GM23338 (cell line): ENCODE measurements around the gene IGFL4. TPM values are rescaled to one million over a fixed set of nuclear protein-coding genes. Genes with fewer than 3 reads are reported as not detected.

ENCODE experiments used
- ATAC-seq: fragments of 200-7000 bp; cut with Tn5 transposase; 3 replicates; pipeline ENCODE4 v1.9.1; 2020
- DNase-seq: peaks from one replicate; pipeline ENCODE4 v3.0.0-alpha.2; 2015; ENCODE audit warnings: low spot score
- H2AFZ ChIP-seq: fragments of 200-600 bp; sonication (generic); 2 replicates; pipeline ENCODE4 v1.8.0; 2016; ENCODE audit warnings: antibody characterized with exemption, mild to moderate bottlenecking, moderate library complexity
- H3F3A ChIP-seq: fragments of 200-600 bp; sonication (generic); replicated peaks from 2 replicates; pipeline ENCODE4 v1.8.0; 2017; ENCODE audit warnings: antibody characterized with exemption, mixed run types, low read depth
- H3K27ac ChIP-seq: fragments of 200-600 bp; sonication (generic); 2 replicates; pipeline ENCODE4 v1.6.1; 2016; ENCODE audit warnings: low read depth
- H3K27me3 ChIP-seq: fragments of 200-600 bp; sonication (generic); 2 replicates; pipeline ENCODE4 v1.8.0; 2016; ENCODE audit warnings: mild to moderate bottlenecking, mixed run types, moderate library complexity; ENCODE audit not compliant: insufficient read depth
- H3K36me3 ChIP-seq: fragments of 200-600 bp; sonication (generic); 2 replicates; pipeline ENCODE4 v1.8.0; 2016; ENCODE audit warnings: mild to moderate bottlenecking; ENCODE audit not compliant: insufficient read depth
- H3K4me1 ChIP-seq: fragments of 200-600 bp; sonication (generic); 2 replicates; pipeline ENCODE4 v1.8.0; 2016; ENCODE audit warnings: mild to moderate bottlenecking, moderate library complexity; ENCODE audit not compliant: insufficient read depth
- H3K4me2 ChIP-seq: fragments of 200-600 bp; sonication (generic); 2 replicates; pipeline ENCODE4 v1.7.1; 2017; ENCODE audit warnings: mixed run types
- H3K4me3 ChIP-seq: fragments of 200-600 bp; sonication (generic); 2 replicates; pipeline ENCODE4 v1.6.1; 2016; ENCODE audit warnings: mixed run types
- H3K79me2 ChIP-seq: fragments of 200-600 bp; sonication (generic); replicated peaks from 2 replicates; pipeline ENCODE4 v1.8.0; 2017; ENCODE audit warnings: mild to moderate bottlenecking; ENCODE audit not compliant: insufficient read depth
- H3K9me2 ChIP-seq: fragments of 200-600 bp; sonication (generic); 2 replicates; pipeline ENCODE4 v1.8.0; 2017; ENCODE audit not compliant: insufficient read depth
- H4K20me1 ChIP-seq: fragments of 200-600 bp; sonication (generic); replicated peaks from 2 replicates; pipeline ENCODE4 v1.8.0; 2017; ENCODE audit warnings: mild to moderate bottlenecking; ENCODE audit not compliant: insufficient read depth
- H3K27ac Mint-ChIP-seq: 2 replicates; pipeline ENCODE4 v1.8.0; 2020; ENCODE audit warnings: inconsistent platforms, mild to moderate bottlenecking, moderate library complexity, mixed read lengths
- H3K27me3 Mint-ChIP-seq: 3 replicates; pipeline ENCODE4 v1.8.0; 2022; ENCODE audit warnings: low read depth, mild to moderate bottlenecking, moderate library complexity, mixed read lengths, inconsistent platforms; ENCODE audit not compliant: insufficient read depth, poor library complexity
- H3K36me3 Mint-ChIP-seq: 3 replicates; pipeline ENCODE4 v1.8.0; 2021; ENCODE audit warnings: low read depth, mild to moderate bottlenecking, inconsistent platforms, moderate library complexity, mixed read lengths
- H3K4me1 Mint-ChIP-seq: 3 replicates; pipeline ENCODE4 v1.8.0; 2020; ENCODE audit warnings: mild to moderate bottlenecking, inconsistent platforms, mixed read lengths
- H3K4me3 Mint-ChIP-seq: 3 replicates; pipeline ENCODE4 v1.8.0; 2021; ENCODE audit warnings: moderate library complexity, mild to moderate bottlenecking, inconsistent platforms, mixed read lengths
- H3K9me3 Mint-ChIP-seq: 3 replicates; pipeline ENCODE4 v1.8.0; 2020; ENCODE audit warnings: moderate library complexity, mild to moderate bottlenecking, inconsistent platforms, mixed read lengths
- CREB1 ChIP-seq: fragments of 250-450 bp; sonication (Bioruptor Pico); IDR thresholded peaks from 2 replicates; pipeline ENCODE4 v1.5.0; 2020; ENCODE audit warnings: low read depth, mild to moderate bottlenecking, moderate library complexity
- CTCF ChIP-seq, 2 experiments: fragments of 200-600 bp in 1 of 2; sonication (generic) in 1 of 2; conservative IDR thresholded peaks; 2 replicates each; pipeline versions ENCODE4 v1.5.1 to v1.6.1; 2016 to 2017; ENCODE audit warnings: antibody characterized with exemption in 2 of 2, low read depth in 2 of 2, mild to moderate bottlenecking in 2 of 2, moderate library complexity in 1 of 2
- ETS1 ChIP-seq: IDR thresholded peaks from 2 replicates; pipeline ENCODE4 v1.6.1; 2016; ENCODE audit warnings: antibody characterized with exemption
- EZH2 ChIP-seq: fragments of 200-600 bp; sonication (generic); IDR thresholded peaks from one replicate; pipeline ENCODE4 v1.8.0; 2017; ENCODE audit warnings: antibody characterized with exemption, mild to moderate bottlenecking, low read depth; ENCODE audit not compliant: unreplicated experiment
- EZH2phosphoT487 ChIP-seq: fragments of 200-600 bp; sonication (generic); IDR thresholded peaks from one replicate; pipeline ENCODE4 v1.8.1; 2018; ENCODE audit warnings: antibody characterized with exemption; ENCODE audit not compliant: unreplicated experiment
- JUNB ChIP-seq: IDR thresholded peaks from one replicate; pipeline ENCODE4 v1.6.1; 2016; ENCODE audit warnings: antibody characterized with exemption; ENCODE audit not compliant: unreplicated experiment
- NANOG ChIP-seq: IDR thresholded peaks from 2 replicates; pipeline ENCODE4 v1.6.1; 2016; ENCODE audit warnings: antibody characterized with exemption, borderline replicate concordance
- POLR2AphosphoS5 ChIP-seq: IDR thresholded peaks from 2 replicates; pipeline ENCODE4 v1.6.1; 2016; ENCODE audit warnings: antibody characterized with exemption, low read depth
- REST ChIP-seq: IDR thresholded peaks from one replicate; pipeline ENCODE4 v1.6.1; 2018; ENCODE audit warnings: antibody characterized with exemption; ENCODE audit not compliant: unreplicated experiment
- STAT1 ChIP-seq: IDR thresholded peaks from one replicate; pipeline ENCODE4 v1.6.1; 2016; ENCODE audit warnings: antibody characterized with exemption; ENCODE audit not compliant: unreplicated experiment
- ZNF114 ChIP-seq: fragments of 250-450 bp; sonication (Bioruptor Pico); IDR thresholded peaks from 2 replicates; pipeline ENCODE4 v1.5.0; 2020; ENCODE audit warnings: mild to moderate bottlenecking, moderate library complexity
- ZNF331 ChIP-seq: fragments of 250-450 bp; sonication (Bioruptor Pico); IDR thresholded peaks from 2 replicates; pipeline ENCODE4 v1.5.0; 2020; ENCODE audit warnings: low read depth, mild to moderate bottlenecking, moderate library complexity
- ZNF462 ChIP-seq: fragments of 250-450 bp; sonication (Bioruptor Pico); IDR thresholded peaks from 2 replicates; pipeline ENCODE4 v1.5.0; 2020; ENCODE audit warnings: mild to moderate bottlenecking, moderate library complexity
- polyA plus RNA-seq: library from polyadenylated mRNA; unstranded; fragments of >200 nt; fragmentation: Nextera tagmentation; extraction: Ambion mirVana; gene quantifications from 2 replicates; pipeline ENCODE4 v1.2.1, GENCODE V29; 2016
- total RNA-seq: library from RNA; depleted of rRNA; stranded (reverse); fragments of >200 nt; shearing (Covaris generic); gene quantifications from 2 replicates; pipeline ENCODE4 v1.2.3, GENCODE V29; 2014

Gene IGFL4
- total and polyA plus RNA-seq, 2 experiments from 2014 or later: 0.06 to 0.87 TPM

- Histone ChIP-seq H3K79me2 (no peaks in the 10 kb centered on the region), H3K9me2 (no peaks in the 10 kb centered on the region), H3K27me3 (no peaks in the 10 kb centered on the region), H2AFZ (no peak overlapping the region), H3K4me1 (peaks cover 10% of the 10 kb centered on the region), H3K4me3 (no peak overlapping the region), H3K4me2 (no peak overlapping the region), H3F3A (no peaks in the 10 kb centered on the region), H4K20me1 (no peaks in the 10 kb centered on the region; the same call in 1 of the 2 replicates), H3K36me3 (no peaks in the 10 kb centered on the region), H3K27ac (no peak overlapping the region)
- H3K4me1 Mint-ChIP-seq: peaks cover 21% of the 10 kb centered on the region
- TF ChIP-seq ZNF462 (CRISPR knock-in tag) (no peak), CREB1 (CRISPR knock-in tag) (no peak), STAT1 (no peak), EZH2 (no peak), NANOG (no peak), ETS1 (no peak), CTCF (conservative IDR thresholded peaks at IDR 0.05; ENCODE audit: low read depth in 2 of 2) (no peak), POLR2AphosphoS5 (no peak), REST (no peak), ZNF331 (CRISPR knock-in tag) (no peak), ZNF114 (CRISPR knock-in tag) (no peak), JUNB (no peak), EZH2phosphoT487 (no peak)
- ATAC-seq (no peak), DNase-seq (no peak)
- H3K27me3 Mint-ChIP-seq: peaks cover 10% of the 10 kb centered on the region
- H3K36me3 Mint-ChIP-seq: peaks cover 9% of the 10 kb centered on the region; the same call in 2 of the 3 replicates
- H3K9me3 Mint-ChIP-seq: peaks cover 6% of the 10 kb centered on the region; the same call in 2 of the 3 replicates
- no peak overlapping the region for H3K27ac Mint-ChIP-seq
- H3K4me3 Mint-ChIP-seq: no peak overlapping the region
Observed at GRCh38 chr19:46025835-46026234, 15.0 kb downstream of the IGFL4 start.
